Activated CD4-positive, alpha-beta memory T cell treated with anti-CD3 and anti-CD28 coated beads for 36 hours (primary cell): ENCODE measurements around the gene ATP5F1B. TPM values are rescaled to one million over a fixed set of nuclear protein-coding genes. Genes with fewer than 3 reads are reported as not detected.

ENCODE experiments used
- CTCF ChIA-PET: fragments of 350-600 bp; sonication (Branson Sonifier 250); formaldehyde crosslinking; loops from one replicate; lab custom pipeline; 2021; ENCODE audit warnings: antibody characterized with exemption, inconsistent platforms; lab: Charles Lee
- POLR2A ChIA-PET: fragments of 350-600 bp; sonication (Branson Sonifier 250); formaldehyde crosslinking; loops from one replicate; lab custom pipeline; 2021; ENCODE audit warnings: antibody characterized with exemption; lab: Charles Lee
- DNase-seq: peaks from one replicate; pipeline ENCODE4 v3.0.0-alpha.2; 2020
- H3K27ac Mint-ChIP-seq: one replicate; pipeline ENCODE4 v1.8.0; 2021; ENCODE audit warnings: mixed read lengths
- H3K27me3 Mint-ChIP-seq: one replicate; pipeline ENCODE4 v1.8.0; 2021; ENCODE audit warnings: mixed read lengths
- H3K36me3 Mint-ChIP-seq: one replicate; pipeline ENCODE4 v1.8.0; 2021; ENCODE audit warnings: mixed read lengths
- H3K4me1 Mint-ChIP-seq: one replicate; pipeline ENCODE4 v1.8.0; 2021; ENCODE audit warnings: low read depth, mixed read lengths
- H3K4me3 Mint-ChIP-seq: one replicate; pipeline ENCODE4 v1.8.0; 2021; ENCODE audit warnings: mild to moderate bottlenecking, mixed read lengths
- H3K9me3 Mint-ChIP-seq: one replicate; pipeline ENCODE4 v1.8.0; 2021; ENCODE audit warnings: mixed read lengths
- intact Hi-C: fragments of 100-400 bp; cut with micrococcal nuclease; formaldehyde crosslinking; loops from one replicate; pipeline ENCODE4 v1.15.1; 2023
- total RNA-seq, 2 experiments: library from RNA; stranded (reverse); gene quantifications; one replicate each; pipeline ENCODE4 v1.2.3, GENCODE V29; 2021

Gene ATP5F1B
- total RNA-seq, 2 experiments from 2014 or later: 709 to 722 TPM

- ChIA-PET POLR2A (no interaction called here), CTCF (interaction anchor here (0.7 to 8.6 kb wide), 8 partner anchors 11 to 88 kb away, joined by 3 to 84 read pairs (median 4); partner anchors contain the start of gene RBMS2)
- H3K36me3 Mint-ChIP-seq: no peaks in the 10 kb centered on the region
- H3K4me3 Mint-ChIP-seq: no peak overlapping the region
- intact Hi-C loops: loop anchor here (1.0 kb wide), 1 partner anchor 77 kb away; no protein-coding TSS in a partner anchor
- peak; percentile 38 for DNase-seq
- H3K27ac Mint-ChIP-seq: no peak overlapping the region
- no peaks in the 10 kb centered on the region for H3K9me3 Mint-ChIP-seq
- H3K4me1 Mint-ChIP-seq: no peaks in the 10 kb centered on the region
- no peaks in the 10 kb centered on the region for H3K27me3 Mint-ChIP-seq
Observed at GRCh38 chr12:56590237-56590830, 55.5 kb downstream of the ATP5F1B start.

- no peaks in the 10 kb centered on the region for H3K27me3 Mint-ChIP-seq
- intact Hi-C loops: loop anchor here (1.0 kb wide), 1 partner anchor 76 kb away; no protein-coding TSS in a partner anchor
Observed at GRCh38 chr12:56589783-56590182, 56.0 kb downstream of the ATP5F1B start.

More at GRCh38 chr12:56589783-56590182, 56.0 kb downstream of the ATP5F1B start:
- Mint-ChIP-seq H3K9me3 (no peaks in the 10 kb centered on the region), H3K36me3 (no peaks in the 10 kb centered on the region), H3K4me3 (no peak overlapping the region), H3K27ac (no peak overlapping the region), H3K4me1 (no peaks in the 10 kb centered on the region)
- POLR2A ChIA-PET: no interaction called here
- DNase-seq: no peak
- CTCF ChIA-PET: interaction anchor here (0.7 to 8.6 kb wide), 6 partner anchors 16 to 88 kb away, joined by 3 to 84 read pairs (median 4); partner anchors contain the start of gene RBMS2

Other genes starting within 250 kb of the ATP5F1B start
- gene TIMELESS, start 196.6 kb downstream of the ATP5F1B start, total RNA-seq: 10 to 100 TPM; 60.1 to 62.6 TPM
- gene MIP, start 191.3 kb downstream of the ATP5F1B start, total RNA-seq: not detected
- 1 to 10 TPM; 2.4 to 2.9 TPM for gene SPRYD4, start 177.4 kb downstream of the ATP5F1B start, total RNA-seq
- gene GLS2, start 157.8 kb downstream of the ATP5F1B start, total RNA-seq: 1 to 10 TPM; 5.5 to 6.1 TPM
- 1 to 10 TPM; 2.2 to 2.9 TPM for gene RBMS2, start 124.2 kb downstream of the ATP5F1B start, total RNA-seq
- gene BAZ2A, start 15.7 kb downstream of the ATP5F1B start, total RNA-seq: 100 to 1,000 TPM in 1 of 2 experiments, 10 to 100 TPM in 1; 90.7 to 111 TPM
- gene PTGES3, start 42.3 kb upstream of the ATP5F1B start, total RNA-seq: 100 to 1,000 TPM; 355 to 356 TPM
- 1,000 to 10,000 TPM; 1,098 to 1,103 TPM for gene NACA, start 79.3 kb upstream of the ATP5F1B start, total RNA-seq
- 10 to 100 TPM; 74.5 to 75.3 TPM for gene PRIM1, start 106.3 kb upstream of the ATP5F1B start, total RNA-seq
- 1 to 10 TPM; 2.6 to 4.1 TPM for gene HSD17B6, start 117.3 kb upstream of the ATP5F1B start, total RNA-seq